Stimulated activated CD4-positive, alpha-beta T cell treated with anti-CD3 and anti-CD28 coated beads, Interleukin-12 subunit alpha, Interleukin-12 subunit beta, amount 100 ng/mL, for 48 hours (primary cell): ENCODE results near the gene RPN2.

Experiments
- DNase-seq, 3 donors: peaks; one replicate each; pipeline ENCODE4 v3.0.0-alpha.2; 2020; ENCODE audit warnings: low read depth in 2 of 3, low spot score in 1 of 3

Gene RPN2

DNA sequence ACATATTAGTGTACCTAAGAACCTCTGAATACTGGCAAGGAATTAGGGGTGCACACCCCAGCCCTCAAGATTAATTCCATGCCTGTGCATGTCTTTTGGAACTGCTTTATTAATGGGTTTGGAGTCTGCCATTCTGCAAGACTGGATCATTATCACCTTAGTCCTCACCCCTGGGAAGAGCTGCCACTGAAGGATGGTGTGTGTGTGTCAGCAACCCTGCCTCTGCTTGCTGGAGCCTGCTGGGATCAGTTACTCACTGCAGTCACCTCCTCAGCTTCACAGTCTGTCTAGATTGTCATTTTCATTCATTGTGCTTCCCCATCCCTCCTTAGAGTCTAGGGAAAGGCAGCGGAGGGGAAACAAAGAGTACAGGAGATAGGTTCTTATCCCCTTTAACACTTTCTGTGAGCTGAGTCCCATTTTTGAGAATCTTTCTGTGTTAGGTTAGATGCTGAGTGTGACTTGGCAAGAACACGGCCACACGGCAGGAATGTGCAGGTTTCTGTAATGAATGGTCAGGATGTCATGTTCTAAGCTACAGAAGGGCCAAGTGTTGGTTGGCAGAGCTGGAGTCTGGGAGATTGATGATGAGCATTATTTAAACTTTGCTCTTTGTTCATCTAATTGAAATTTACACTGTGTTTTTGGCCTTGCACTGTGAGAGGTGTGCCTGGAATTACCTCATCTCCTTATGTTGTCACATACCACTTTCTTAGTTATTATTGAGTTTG lies 61.4 kb downstream of the RPN2 start:
- no peak for DNase-seq

DNA sequence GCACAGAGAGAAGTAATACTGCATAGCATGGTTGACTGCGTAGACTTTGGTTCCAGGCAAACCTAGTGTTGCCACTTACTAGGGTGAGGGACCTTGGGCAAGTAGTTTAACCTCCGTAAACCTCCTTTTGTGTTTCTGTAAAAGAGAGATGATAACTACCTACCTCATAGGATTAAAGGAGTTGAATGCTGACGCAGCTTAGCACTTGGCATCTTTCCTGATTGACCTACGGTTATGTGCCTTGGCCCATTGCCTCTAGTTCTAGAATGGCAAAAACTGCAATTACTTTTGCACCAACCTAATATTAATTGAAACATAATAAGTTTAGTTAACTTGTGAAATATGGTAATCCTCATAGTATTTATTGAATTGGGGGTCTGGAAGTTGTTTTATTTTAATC lies 63.4 kb downstream of the RPN2 start:
- no peak for DNase-seq

DNA sequence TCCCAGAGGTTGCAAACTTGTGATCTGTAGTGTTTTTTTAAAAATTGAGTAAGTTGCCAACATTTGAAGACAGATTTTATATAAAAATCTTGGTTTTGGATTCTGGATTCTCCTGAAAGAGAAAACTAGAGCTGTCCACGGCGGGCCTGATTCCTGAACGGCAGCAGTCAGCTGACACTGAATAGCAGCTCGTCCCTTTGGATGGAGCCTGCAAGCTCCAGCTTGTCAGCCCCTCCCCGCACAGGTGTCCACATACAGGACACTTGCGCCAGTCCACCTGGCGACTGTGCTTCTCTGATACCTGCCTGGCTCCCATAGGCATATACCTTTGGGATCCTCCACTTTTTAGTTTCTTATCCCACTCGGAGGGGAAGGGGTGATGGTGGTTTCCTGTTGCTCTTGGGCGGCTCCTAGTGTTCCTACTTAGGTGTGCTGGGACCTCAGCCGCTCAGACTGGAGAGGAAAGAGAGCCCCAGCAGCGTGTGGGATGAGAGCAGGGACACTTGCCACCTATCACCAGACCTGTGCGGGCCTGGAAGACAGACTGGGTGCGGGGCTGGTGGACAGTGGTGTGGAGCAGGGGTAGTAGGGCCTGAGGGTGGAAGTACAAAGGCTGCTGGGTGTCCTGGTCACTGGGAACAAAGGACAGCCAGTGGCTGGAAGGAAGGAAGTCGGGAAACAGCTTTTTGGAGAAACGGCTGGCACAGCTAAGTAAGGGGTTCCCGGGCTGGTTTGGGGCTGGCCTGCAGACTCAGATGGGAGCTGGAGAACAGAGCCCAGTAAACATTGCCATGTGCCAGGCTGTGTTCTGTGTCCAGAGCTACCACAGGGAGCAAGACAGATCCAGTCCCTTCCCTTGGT lies 64.2 kb downstream of the RPN2 start:
- DNase-seq = no peak

DNA sequence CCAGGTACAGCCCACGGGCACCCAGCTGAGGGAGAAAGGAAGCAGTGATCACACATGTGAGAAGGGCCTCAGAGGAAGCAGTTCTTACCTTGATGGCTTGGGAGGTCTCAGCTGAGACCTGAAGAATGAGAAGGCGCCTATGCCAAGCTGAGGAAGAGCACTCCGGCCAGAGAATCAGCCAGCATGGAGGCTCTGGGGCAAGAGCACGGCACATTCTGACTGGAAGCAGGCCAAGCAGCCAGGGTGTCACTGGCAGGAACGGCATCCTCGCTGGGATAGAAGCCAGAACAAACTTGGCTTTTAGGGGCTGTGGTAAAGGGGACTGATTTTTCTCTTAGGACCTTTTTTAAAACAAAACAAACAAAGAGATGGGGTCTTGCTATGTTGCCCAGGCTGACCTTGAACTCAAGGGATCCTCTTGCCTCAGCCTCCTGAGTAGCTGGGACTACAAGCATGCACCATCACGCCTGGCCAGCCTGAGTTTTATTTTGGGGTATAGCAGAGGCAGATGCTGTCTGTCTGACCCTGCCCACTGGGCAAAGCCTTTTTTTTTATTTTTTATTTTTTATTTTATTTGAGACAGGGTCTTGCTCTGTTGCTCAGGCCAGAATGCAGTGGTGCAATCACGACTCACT lies 64.9 kb downstream of the RPN2 start:
- DNase-seq = no peak

DNA sequence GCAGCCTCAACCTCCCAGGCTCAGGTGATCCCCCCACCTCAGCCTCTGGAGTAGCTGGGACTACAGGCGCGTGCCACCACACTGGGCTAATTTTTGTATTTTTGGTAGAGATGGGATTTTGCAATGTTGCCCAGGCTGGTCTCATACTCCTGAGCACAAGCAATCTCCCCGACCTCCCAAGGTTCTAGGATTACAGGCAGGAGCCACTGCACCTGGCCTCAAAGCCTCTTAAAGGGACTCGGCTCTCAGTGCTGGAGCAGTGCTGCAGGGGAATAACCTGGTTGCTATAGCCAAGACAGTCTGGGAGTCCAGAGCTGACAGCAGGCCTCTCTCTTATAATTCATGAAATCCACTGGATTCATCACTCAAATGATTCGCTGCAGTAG lies 65.4 kb downstream of the RPN2 start:
- DNase-seq = no peak

DNA sequence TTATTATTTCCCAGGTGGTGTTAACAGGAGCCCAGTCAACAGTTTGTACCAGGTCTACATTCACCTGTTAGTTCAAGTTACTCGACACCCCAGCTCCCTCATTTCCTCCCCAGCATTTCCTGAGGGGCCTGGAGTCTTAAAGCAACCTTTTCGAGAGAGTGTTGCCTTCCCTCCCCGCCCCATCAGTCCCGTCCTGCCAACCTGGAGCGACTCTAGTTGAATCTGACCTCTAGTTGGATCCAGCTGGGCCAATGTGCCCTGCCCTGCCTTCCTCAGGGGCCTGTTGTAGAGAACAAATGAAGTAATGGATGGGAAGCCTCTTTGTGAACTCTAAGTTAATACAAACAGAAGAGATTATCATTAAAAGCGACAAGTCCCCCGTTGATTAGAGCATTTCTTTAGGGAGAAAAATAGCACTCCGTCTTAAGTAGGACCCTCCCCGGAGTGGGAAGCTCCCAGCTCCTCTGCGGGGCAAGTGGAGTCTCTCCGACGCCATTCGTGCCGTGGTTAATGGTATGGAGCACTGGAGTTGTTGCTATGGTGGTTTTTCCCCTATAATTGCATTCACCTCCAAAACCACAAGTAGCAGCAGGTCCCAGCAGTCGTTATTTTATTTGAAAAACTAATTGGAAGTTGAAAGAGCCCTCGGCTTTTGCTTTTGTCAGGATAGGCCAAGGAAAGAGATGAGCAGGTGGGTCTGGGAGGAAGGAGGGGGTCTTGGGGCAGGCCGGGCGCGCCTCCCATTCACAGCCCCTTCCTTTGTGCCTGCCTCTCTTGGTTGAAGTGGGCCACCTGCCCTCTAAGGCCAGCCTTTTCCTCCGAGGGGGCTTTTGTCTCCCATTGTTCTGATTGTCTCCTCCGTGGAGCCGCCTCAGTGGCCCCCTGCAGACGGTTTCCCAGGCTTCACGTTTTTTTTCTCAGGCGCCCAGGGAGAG lies 66.4 kb downstream of the RPN2 start:
- no peak for DNase-seq

DNA sequence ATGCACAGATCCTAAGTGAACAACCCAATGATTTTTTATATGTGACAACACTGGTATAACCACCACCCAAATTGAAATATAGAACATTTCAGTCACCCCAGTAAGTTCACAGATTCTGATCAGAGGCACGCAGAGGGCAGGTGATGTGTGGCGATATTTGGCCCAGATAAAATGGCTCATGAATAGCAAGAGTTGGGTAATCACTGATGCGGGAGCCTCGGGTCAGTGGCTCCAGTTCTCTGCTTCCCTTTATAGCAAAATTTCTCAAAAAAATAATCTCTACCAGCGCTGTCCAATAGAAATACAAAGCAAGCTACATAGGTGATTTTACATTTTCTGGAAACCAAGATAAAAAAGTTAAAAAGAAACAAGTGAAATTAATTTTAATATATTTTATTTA lies 67.6 kb downstream of the RPN2 start:
- no peak for DNase-seq

DNA sequence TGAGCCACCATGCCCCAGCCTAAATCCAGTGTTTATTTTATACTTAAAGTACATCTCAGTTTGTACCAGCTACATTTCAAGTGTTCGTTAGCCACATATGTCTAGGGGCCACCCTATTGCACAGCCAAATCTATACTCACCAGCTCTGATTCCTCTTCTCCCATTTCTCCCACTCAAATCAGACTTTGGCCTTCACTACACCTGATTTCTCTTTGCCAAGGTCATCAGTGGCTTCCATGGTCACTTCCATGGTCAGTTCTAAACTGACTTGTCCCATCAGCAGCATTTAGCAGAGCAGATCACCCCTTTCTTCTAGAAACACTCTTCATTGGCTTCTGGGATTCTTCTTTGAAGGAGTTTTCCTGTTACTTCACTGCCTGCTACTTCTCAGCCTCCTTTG lies 68.4 kb downstream of the RPN2 start:
- DNase-seq = no peak

DNA sequence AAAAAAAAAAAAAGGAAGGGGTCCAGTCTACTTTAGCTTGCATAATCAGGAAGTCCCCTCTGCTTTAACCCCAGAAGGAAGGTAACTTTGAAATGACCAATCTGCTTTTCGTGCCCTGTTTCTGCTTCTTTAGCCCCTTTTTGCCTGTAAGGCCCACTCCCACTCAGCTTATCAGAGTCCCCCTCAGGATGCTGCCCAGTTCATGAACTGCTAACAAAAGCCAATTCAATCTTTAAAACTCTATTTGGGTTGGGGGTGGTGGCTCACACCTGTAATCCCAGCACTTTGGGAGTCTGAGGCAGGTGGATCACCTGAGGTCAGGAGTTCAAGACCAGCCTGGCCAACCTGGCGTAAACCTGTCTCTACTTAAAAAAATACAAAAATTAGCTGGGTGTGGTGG lies 70.2 kb downstream of the RPN2 start:
- no peak for DNase-seq

DNA sequence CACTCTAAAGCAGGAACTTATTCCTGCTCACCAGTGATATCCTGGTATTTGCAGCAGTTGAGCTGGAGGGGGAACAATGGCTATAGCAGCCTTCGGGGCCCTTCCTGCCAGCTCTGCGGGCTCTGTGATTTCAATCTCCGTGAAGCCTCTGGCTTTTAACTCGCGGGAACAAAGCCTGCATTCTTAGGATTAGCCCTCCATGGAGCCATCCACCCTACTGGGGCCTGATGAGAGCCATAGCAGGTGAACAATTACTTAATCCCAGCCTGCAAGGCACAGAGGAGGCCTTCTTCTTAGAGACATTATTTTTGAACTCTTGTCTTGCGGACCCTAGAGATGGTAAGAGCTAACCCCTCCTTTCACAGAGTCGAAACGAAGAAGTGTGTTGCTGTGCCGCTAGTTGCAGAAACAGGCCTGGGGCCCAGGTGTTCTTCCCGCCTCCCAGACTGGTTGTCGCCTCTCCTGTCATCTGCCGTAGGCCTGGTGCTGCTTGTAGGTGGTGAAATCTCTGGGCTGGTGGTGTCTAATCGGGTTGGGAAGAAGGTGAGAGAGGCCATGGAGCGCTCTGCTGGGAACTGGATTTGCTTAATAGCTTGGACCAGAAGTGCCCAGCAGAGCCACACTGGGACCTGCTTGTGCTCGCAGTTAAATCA lies 72.8 kb downstream of the RPN2 start:
- DNase-seq = no peak

DNA sequence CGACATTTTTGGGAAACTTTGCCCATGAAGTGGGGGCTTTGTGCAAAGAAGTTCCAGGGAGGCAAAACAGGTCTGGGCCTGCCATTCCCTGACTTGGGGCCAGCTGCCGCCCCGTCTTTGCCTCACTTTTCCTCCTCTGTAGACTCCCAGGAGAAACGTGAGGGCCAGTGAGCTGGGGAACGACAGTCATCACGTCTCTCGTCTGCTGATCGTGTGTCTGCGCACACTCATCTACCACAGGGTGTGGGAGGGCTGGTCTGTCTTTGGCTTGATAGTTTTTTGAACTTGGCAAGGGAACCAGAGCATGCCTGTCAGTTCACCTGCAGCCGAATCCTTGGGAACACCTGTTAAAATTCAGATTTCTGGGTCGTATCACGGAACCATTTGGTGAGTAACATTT lies 74.0 kb downstream of the RPN2 start:
- no peak for DNase-seq

DNA sequence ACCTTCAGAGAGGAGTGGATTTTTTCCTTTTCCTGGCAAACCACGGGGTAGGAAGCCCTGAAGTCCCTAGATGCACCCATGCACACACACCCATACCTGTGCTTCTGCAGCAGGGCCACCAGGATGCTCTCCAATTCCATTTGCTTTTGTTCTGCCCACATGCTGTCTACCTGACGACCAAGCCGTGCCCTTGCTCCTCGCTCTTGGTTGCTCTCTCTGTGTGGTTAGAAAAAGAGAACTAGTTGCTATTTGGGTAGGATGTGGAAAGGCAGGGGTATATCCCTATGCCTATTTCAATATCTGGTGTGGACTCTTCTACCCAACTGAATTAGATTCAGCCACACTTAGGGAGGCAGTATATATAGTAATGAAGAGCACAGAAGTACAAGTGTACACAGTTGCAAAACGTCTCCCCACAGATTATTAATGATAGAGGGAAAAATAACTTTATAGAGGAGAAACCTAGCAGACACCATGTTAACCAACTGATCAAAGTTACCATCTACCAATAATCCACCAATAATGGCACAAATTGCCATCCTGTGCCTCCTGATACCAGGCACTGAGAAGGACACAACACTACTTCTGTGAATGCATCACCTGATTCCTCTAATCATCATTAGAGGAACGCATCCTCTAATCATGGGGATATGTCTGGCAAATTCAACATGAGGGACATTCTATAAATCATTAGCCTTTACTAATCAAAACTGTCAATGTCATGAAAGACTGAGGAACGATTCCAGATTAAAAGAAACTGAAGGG lies 75.2 kb downstream of the RPN2 start:
- no peak for DNase-seq

DNA sequence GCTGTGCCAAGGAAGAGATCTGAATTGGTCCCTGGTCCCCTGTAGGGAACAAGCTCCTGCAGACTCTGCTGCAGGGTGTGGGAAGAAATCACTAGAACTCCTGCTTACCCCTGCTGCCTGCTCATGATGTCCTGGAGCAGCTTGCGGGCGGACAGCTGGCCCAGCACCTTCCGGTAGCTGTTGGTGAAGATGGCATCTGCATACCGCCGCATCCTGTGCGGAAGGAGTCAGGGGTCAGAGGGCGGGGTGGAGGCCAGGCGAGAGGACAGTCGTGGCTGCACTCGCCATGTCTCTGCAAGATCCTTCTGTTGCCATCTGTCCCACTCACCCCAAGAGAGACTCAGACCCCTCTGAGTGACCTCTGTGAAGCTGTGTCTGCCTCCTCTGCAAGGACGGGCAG lies 77.2 kb downstream of the RPN2 start:
- no peak for DNase-seq

DNA sequence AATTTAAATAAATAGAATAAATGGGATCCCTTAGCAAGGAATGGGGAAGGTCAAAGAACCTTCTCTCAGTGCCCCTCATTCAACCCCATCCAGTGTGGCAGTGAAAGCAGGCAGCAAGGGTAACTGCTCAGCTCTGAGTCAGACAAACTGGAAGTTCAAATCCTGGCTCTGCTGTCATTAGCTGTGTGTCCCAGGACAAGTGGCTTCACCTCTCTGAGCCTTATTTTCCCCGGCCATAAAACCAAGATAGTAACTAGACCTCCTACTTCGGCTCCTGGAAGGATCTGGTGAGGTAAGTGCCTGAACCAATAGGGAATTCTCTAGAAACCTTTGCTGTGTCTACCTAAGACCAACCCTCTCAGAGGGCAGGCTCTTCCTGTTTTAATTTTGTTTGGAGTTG lies 78.4 kb downstream of the RPN2 start:
- no peak for DNase-seq

DNA sequence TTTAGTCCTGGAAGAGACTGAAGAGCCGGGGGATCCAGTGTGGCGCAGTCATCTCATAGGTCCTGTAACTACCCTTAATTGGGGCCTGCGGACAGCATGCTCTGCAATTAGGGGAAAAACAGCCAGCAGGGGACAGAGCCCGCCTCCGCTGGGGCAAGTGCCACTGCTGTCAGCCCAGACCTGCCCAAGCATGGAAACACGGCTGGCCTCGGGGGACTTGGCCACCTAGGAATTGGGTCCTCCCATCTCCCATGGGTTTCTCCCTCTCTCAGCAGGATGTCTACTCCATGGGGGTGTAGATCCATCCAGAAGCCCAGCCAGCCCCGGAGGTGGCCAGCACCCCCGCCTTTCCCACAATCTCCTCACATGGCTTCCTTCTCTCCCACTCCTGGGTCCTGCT lies 78.9 kb downstream of the RPN2 start:
- DNase-seq = no peak

DNA sequence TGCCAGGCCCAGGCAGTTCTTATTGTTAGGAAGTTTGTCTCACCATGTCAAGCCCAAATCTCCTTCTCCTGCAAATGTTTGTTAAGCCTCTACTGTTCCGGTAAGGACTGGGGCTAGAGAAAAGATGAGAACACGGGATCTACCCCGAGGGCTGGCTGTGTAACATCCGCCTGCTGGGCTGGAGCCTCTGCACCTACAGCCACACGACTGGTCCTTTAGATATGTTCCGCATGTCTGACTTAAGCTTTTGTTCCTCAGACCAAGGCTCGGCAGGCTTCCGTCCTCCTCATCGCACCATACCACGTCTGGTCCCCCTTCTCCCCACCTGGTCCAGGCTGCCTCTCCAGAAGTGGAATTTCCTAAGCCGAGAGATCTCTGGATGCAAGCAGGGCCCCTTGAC lies 79.9 kb downstream of the RPN2 start:
- no peak for DNase-seq

DNA sequence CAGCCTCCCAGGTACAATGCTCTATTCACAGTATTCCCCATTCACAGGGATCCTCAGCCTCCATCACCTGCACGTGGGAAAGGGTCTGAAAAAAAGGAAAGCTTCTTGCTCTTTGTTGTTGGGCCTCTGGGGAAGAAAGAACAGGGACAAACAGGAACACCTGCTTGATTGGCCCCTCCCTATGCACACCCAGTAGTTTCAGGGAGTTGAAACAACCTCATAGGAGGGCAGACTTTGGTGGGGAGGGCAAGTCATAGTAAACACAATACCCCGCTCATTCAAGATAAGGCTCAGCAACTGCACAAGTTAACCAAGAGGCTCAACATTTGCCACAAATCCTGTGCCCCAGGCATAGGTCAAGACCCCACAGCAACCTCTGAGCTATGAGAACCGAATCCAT lies 80.7 kb downstream of the RPN2 start:
- no peak for DNase-seq

DNA sequence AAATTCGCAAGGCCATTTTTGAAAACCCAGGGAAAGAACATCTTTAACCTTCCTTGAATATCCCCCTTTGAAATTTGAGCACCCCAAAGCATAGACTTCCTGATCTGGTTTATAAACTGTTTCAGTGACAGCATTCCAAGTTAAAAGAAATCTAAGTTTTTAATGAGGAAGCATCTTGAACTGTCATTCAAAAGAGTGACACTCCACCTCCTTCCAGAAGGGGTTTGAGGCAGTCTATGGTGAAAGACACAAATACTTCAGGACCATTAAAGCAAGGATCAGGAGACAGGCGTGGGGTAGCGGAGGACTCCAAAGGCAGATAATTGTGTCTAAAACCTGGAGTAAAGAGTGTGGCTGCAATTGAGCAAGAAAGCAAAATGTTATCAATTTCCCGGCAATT lies 81.8 kb downstream of the RPN2 start:
- no peak for DNase-seq

DNA sequence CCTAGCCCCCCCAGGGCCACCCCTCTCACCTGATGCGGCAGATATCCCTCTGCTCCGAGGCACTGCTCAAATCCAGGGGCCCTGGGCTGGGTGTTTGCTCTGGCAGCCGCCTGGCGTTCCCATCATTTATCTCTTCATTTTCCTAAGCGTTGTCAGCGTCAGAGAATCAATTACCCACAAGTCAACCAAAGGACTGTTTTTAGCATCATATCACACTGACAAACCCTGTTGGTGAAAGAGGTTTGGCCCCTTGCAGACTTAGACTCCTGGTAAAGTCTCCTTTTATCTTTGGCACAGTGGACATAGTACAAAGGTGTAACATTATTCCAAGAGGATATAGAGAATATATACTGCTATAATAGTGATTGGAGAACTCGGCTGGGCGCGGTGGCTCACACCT lies 82.6 kb downstream of the RPN2 start, which contains the start of gene GHRH:
TSS of gene GHRH (minus strand) at position 101 of the 400 bp plus-strand sequence. CDS start 4,925 bp downstream, outside the sequence.
- no peak for DNase-seq

DNA sequence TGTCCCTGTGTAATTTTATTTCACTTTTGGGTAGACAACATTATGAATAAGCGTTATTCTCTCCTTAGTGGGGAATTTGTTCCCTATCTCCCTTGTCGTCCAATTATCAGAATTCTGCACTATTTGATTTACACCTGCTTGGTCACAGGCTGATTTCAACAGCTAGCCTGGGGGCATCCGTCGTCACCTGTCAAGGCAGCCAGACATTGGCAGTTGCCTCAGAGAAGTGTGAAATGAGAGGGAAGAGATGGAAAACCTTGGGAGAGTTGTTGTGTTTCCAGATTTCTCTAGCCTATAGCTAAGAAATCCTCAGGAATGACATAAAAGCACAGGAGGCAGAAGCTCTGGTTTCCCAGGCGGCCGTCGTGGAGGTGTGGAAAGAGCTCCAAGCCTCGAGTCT lies 83.4 kb downstream of the RPN2 start:
- DNase-seq = no peak
